PC-9 (cell line): Measurements from ENCODE around the gene ZNF724. TPM values are rescaled to one million over a fixed set of nuclear protein-coding genes. Genes with fewer than 3 reads are reported as not detected.
"Not testable (repeated sequence)": the region's sequence is repeated elsewhere in the genome, so short reads cannot be mapped to it uniquely, and the experiment has no call there.

Experiments used
- BruUV-seq: library from RNA; stranded (reverse); fragments of 400-500 nt; replicated peaks from 2 replicates; lab custom pipeline; 2021; lab: Mats Ljungman, UMichigan
- CTCF ChIA-PET: fragments of 300-600 bp; sonication (Branson Sonifier 250); formaldehyde crosslinking; loops from one replicate; lab custom pipeline; 2022; ENCODE audit warnings: antibody characterized with exemption; lab: Charles Lee
- POLR2A ChIA-PET: fragments of 300-600 bp; sonication (Branson Sonifier 250); formaldehyde crosslinking; loops from one replicate; lab custom pipeline; 2022; ENCODE audit warnings: antibody characterized with exemption; ENCODE audit not compliant: unreplicated experiment; lab: Charles Lee
- DNase-seq, 2 experiments: peaks; one replicate each; pipeline versions ENCODE4 v3.0.0 to v3.0.0-alpha.2; 2015 to 2022; ENCODE audit warnings: mixed read lengths in 1 of 2
- H2AFZ ChIP-seq: fragments of 200-600 bp; sonication (generic); 2 replicates; pipeline ENCODE4 v1.8.1; 2017; ENCODE audit warnings: antibody characterized with exemption
- H3F3A ChIP-seq: fragments of 200-600 bp; sonication (generic); 2 replicates; pipeline ENCODE4 v1.8.1; 2017; ENCODE audit warnings: antibody characterized with exemption, mild to moderate bottlenecking, low read depth; ENCODE audit not compliant: insufficient read depth
- H3K27ac ChIP-seq: fragments of 200-600 bp; sonication (generic); 2 replicates; pipeline ENCODE4 v1.6.1; 2016; ENCODE audit warnings: mixed run types
- H3K27me3 ChIP-seq: fragments of 200-600 bp; sonication (generic); 2 replicates; pipeline ENCODE4 v1.6.1; 2016; ENCODE audit warnings: low read depth, mixed run types; ENCODE audit not compliant: insufficient read depth
- H3K36me3 ChIP-seq: fragments of 200-600 bp; sonication (generic); 2 replicates; pipeline ENCODE4 v1.6.1; 2016; ENCODE audit warnings: low read depth, mixed run types
- H3K4me1 ChIP-seq: fragments of 200-600 bp; sonication (generic); replicated peaks from 2 replicates; pipeline ENCODE4 v1.6.1; 2016; ENCODE audit warnings: mixed run types; ENCODE audit not compliant: insufficient read depth
- H3K4me2 ChIP-seq: fragments of 200-600 bp; sonication (generic); 2 replicates; pipeline ENCODE4 v1.6.1; 2017; ENCODE audit warnings: mixed run types
- H3K4me3 ChIP-seq: fragments of 200-600 bp; sonication (generic); 2 replicates; pipeline ENCODE4 v1.6.1; 2016; ENCODE audit warnings: mixed run types
- H3K79me2 ChIP-seq: fragments of 200-600 bp; sonication (generic); 2 replicates; pipeline ENCODE4 v1.6.1; 2017; ENCODE audit warnings: low read depth, mixed run types
- H3K9me2 ChIP-seq: fragments of 200-600 bp; sonication (generic); 2 replicates; pipeline ENCODE4 v1.8.1; 2017; ENCODE audit warnings: mild to moderate bottlenecking; ENCODE audit not compliant: insufficient read depth
- H3K9me3 ChIP-seq: fragments of 200-600 bp; sonication (generic); 2 replicates; pipeline ENCODE4 v1.8.1; 2016; ENCODE audit warnings: low read depth; ENCODE audit not compliant: insufficient read depth
- H4K20me1 ChIP-seq: fragments of 200-600 bp; sonication (generic); 2 replicates; pipeline ENCODE4 v1.8.1; 2017; ENCODE audit not compliant: insufficient read depth
- EZH2 ChIP-seq: fragments of 200-600 bp; sonication (generic); IDR thresholded peaks from 2 replicates; pipeline ENCODE4 v1.8.0; 2017; ENCODE audit warnings: antibody characterized with exemption, low read depth
- intact Hi-C: fragments of 100-400 bp; cut with micrococcal nuclease; formaldehyde crosslinking; loops from one replicate; pipeline ENCODE4 v1.10.0; 2022; ENCODE audit not compliant: unreplicated experiment
- total RNA-seq: library from RNA; stranded (reverse); gene quantifications from 2 replicates; pipeline ENCODE4 v1.2.3, GENCODE V29; 2021
- TF ChIP-seq, protein P1 (sequence below): fragments of 200-600 bp; sonication (generic); conservative IDR thresholded peaks from 2 replicates; pipeline ENCODE4 v1.6.1; 2017; ENCODE audit warnings: mixed run types, antibody characterized with exemption, mild to moderate bottlenecking, moderate library complexity

ZNF724 gene
- total RNA-seq, 1 experiment from 2014 or later: 8.7 TPM

DNA sequence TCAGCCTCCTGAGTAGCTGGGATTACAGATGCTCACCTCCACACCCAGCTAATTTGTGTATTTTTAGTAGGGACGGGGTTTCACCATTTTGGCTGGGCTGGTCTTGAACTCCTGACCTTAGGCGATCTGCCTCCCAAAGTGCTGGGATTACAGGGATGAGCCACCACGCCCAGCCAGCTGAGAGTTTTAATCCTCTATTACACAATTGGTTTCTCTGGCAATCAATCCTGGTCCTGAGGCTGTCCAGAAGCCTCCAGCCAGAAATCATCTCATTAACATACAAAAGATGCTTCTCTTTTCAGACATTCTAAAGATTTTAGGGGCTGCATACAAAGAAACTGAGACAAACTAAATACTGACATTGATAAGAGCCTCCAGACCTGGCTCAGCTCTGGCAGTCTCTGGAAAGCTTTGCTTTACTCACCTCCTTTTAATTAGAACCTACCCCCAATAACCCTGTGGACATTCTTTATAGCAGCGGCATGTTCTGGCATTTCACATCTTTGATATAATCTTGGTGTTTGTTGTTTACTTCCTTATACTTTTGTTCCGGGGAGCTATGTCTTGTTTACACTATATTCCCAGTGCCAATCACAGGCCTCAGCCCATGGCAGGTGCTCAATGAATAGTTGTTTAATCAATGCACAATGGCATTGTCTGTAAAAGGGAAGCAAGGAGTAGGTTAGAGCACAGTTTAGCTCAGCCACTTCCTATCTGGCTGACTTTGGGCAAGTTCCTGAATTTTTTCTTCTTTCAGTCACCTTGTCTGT, 4.1 kb upstream of the ZNF724 start:
- no TSS peak for BruUV-seq
- H3K79me2 ChIP-seq: peaks cover 2% of the 10 kb centered on the region
- intact Hi-C loops: loop anchor here (5.0 kb wide), 1 partner anchor 428 kb away; no protein-coding TSS in a partner anchor
- H3K4me3 ChIP-seq: no peak overlapping the region
- no peak for TF ChIP-seq EZH2
- TF ChIP-seq, protein P1, sequence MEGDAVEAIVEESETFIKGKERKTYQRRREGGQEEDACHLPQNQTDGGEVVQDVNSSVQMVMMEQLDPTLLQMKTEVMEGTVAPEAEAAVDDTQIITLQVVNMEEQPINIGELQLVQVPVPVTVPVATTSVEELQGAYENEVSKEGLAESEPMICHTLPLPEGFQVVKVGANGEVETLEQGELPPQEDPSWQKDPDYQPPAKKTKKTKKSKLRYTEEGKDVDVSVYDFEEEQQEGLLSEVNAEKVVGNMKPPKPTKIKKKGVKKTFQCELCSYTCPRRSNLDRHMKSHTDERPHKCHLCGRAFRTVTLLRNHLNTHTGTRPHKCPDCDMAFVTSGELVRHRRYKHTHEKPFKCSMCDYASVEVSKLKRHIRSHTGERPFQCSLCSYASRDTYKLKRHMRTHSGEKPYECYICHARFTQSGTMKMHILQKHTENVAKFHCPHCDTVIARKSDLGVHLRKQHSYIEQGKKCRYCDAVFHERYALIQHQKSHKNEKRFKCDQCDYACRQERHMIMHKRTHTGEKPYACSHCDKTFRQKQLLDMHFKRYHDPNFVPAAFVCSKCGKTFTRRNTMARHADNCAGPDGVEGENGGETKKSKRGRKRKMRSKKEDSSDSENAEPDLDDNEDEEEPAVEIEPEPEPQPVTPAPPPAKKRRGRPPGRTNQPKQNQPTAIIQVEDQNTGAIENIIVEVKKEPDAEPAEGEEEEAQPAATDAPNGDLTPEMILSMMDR: no peak
- H3K27me3 ChIP-seq: no peaks in the 10 kb centered on the region
- peaks cover 18% of the 10 kb centered on the region for H3F3A ChIP-seq
- no peaks in the 10 kb centered on the region for H3K4me1 ChIP-seq
- no peak for DNase-seq
- H4K20me1 ChIP-seq: no peaks in the 10 kb centered on the region
- CTCF ChIA-PET: no interaction called here
- no peak overlapping the region for H3K4me2 ChIP-seq
- POLR2A ChIA-PET: no interaction called here
- no peaks in the 10 kb centered on the region; the same call in 1 of the 2 replicates for H3K36me3 ChIP-seq
- no peaks in the 10 kb centered on the region for H3K9me3 ChIP-seq
- no peaks in the 10 kb centered on the region for H3K9me2 ChIP-seq
- H2AFZ ChIP-seq: no peak overlapping the region
- H3K27ac ChIP-seq: no peak overlapping the region

DNA sequence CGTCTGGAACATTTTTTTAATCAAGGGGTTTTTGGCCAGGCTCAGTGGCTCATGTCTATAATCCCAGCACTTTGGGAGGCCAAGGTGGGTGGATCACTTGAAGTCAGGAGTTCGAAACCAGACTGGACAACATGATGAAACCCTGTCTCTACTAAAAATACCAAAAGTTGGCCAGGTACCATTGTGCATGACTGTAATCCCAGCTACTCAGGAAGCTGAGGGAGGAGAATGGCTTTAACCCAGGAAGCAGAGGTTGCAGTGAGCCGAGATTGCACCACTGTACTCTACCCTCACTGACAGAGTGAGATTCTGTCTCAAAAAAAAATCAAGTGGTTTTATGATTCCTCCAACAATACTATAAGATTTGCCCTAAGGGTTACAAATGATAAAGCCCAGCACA, 3.1 kb upstream of the ZNF724 start:
- CTCF ChIA-PET, H3K27me3 ChIP-seq, H3K27ac ChIP-seq, H4K20me1 ChIP-seq, H3K4me1 ChIP-seq, BruUV-seq, H2AFZ ChIP-seq, H3K4me3 ChIP-seq, H3K9me3 ChIP-seq, DNase-seq, H3K36me3 ChIP-seq, H3K9me2 ChIP-seq, H3K4me2 ChIP-seq: not testable (repeated sequence)
- Histone ChIP-seq H3F3A (peaks cover 19% of the 10 kb centered on the region), H3K79me2 (peaks cover 13% of the 10 kb centered on the region)
- intact Hi-C loops: loop anchor here (5.0 kb wide), 1 partner anchor 429 kb away; no protein-coding TSS in a partner anchor
- POLR2A ChIA-PET: interaction anchor here (0.7 kb wide), 1 partner anchor 1486 kb away, joined by 3 read pairs; no protein-coding TSS in a partner anchor

GRCh38 chr19:23241419-23241818, 8.8 kb downstream of the ZNF724 start:
- Histone ChIP-seq H3K36me3 (peaks cover 74% of the 10 kb centered on the region), H3K4me3 (no peak overlapping the region), H2AFZ (no peak overlapping the region), H3K4me2 (no peak overlapping the region), H4K20me1 (no peaks in the 10 kb centered on the region), H3K79me2 (peaks cover 25% of the 10 kb centered on the region), H3F3A (no peaks in the 10 kb centered on the region), H3K27ac (no peak overlapping the region), H3K27me3 (no peaks in the 10 kb centered on the region), H3K9me3 (peaks cover 65% of the 10 kb centered on the region), H3K4me1 (no peaks in the 10 kb centered on the region), H3K9me2 (no peaks in the 10 kb centered on the region)
- ChIA-PET CTCF (no interaction called here), POLR2A (no interaction called here)
- intact Hi-C loops: no loop called here
- DNase-seq: no peak
- no peak for TF ChIP-seq EZH2
- TF ChIP-seq, protein P1: no peak
- no TSS peak for BruUV-seq
